ENCODE measurements around the gene GUCY2D.
"Not testable (repeated sequence)": the region's sequence is repeated elsewhere in the genome, so short reads cannot be mapped to it uniquely, and the experiment has no call there.

Gene GUCY2D

DNA sequence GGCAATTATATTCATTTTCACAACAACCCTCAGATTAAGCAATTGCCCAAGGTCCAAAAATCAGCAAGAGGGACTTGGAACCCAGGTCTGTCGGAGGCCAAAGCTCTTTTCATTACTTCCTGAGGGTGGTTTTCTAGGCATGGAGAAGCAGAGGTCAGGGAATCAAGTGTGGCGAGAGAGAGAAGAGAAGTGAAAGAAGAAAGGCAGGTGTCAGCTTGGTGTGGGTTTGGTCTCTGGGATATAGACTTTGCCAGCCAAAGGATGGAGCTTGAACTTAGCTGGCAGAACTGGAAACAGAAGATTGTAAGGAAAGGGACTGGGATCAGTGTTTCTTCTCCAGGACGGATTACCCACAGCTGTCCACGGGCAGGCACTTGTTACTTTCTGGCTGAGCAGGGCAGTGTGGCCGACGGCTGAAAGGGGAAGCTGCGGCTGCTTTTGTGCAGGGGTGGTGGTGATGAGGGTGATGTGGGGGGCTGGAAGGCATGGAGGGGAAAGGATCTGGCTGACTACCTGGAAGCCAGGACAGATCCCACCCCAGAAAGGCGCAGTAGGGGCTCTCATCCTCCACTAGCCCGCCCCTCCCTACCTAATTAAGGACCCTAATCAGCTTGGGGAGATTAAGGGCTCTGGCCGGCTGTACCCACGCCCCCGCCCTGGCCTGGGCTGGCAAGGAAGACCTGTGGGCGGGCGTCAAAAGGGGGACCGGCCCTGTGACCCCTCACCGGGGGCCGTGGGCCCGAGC lies at the start of gene GUCY2D:
TSS of gene GUCY2D (plus strand) at position 640 of the 745 bp plus-strand sequence. CDS start 433 bp downstream, outside the sequence.
- DNase-seq = peak; percentile 65
- TF ChIP-seq, protein P1, sequence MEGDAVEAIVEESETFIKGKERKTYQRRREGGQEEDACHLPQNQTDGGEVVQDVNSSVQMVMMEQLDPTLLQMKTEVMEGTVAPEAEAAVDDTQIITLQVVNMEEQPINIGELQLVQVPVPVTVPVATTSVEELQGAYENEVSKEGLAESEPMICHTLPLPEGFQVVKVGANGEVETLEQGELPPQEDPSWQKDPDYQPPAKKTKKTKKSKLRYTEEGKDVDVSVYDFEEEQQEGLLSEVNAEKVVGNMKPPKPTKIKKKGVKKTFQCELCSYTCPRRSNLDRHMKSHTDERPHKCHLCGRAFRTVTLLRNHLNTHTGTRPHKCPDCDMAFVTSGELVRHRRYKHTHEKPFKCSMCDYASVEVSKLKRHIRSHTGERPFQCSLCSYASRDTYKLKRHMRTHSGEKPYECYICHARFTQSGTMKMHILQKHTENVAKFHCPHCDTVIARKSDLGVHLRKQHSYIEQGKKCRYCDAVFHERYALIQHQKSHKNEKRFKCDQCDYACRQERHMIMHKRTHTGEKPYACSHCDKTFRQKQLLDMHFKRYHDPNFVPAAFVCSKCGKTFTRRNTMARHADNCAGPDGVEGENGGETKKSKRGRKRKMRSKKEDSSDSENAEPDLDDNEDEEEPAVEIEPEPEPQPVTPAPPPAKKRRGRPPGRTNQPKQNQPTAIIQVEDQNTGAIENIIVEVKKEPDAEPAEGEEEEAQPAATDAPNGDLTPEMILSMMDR (IDR thresholded peaks at IDR 0.05; ENCODE audit: low read depth, low read length) = no peak
- Histone ChIP-seq H3K27me3 (ENCODE audit: insufficient read depth, low read depth, severe bottlenecking) (no peaks in the 10 kb centered on the region), H3K9me3 (ENCODE audit: severe bottlenecking) (no peaks in the 10 kb centered on the region), H3K4me3 (ENCODE audit: low read depth, low read length) (peak within 1 kb of the TSS; percentile 59), H3K36me3 (peaks cover 3% of the 10 kb centered on the region; the same call in 1 of the 2 replicates), H3K27ac (peak within 1 kb of the TSS; percentile 62)

DNA sequence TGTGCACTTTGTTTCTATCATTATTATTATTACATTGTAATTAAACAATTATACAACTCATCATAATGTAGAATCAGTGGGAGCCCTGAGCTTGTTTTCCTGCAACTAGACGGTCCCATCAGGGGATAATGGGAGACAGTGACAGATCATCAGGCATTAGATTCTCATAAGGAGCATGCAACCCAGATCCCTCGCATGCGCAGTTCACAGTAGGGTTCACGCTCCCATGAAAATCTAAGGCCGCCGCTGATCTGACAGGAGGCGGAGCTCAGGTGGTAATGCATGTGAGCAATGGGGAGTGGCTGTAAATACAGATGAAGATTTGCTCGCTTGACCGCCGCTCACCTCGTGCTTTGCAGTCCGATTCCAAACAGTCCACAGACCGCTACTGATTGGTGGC lies 49.1 kb upstream of the GUCY2D start:
- not testable (repeated sequence) for H3K27ac ChIP-seq; H3K9me3 ChIP-seq (ENCODE audit: severe bottlenecking); H3K4me3 ChIP-seq (ENCODE audit: low read depth, low read length); H3K27me3 ChIP-seq (ENCODE audit: insufficient read depth, low read depth, severe bottlenecking); DNase-seq
- H3K36me3 ChIP-seq = peaks cover 19% of the 10 kb centered on the region

DNA sequence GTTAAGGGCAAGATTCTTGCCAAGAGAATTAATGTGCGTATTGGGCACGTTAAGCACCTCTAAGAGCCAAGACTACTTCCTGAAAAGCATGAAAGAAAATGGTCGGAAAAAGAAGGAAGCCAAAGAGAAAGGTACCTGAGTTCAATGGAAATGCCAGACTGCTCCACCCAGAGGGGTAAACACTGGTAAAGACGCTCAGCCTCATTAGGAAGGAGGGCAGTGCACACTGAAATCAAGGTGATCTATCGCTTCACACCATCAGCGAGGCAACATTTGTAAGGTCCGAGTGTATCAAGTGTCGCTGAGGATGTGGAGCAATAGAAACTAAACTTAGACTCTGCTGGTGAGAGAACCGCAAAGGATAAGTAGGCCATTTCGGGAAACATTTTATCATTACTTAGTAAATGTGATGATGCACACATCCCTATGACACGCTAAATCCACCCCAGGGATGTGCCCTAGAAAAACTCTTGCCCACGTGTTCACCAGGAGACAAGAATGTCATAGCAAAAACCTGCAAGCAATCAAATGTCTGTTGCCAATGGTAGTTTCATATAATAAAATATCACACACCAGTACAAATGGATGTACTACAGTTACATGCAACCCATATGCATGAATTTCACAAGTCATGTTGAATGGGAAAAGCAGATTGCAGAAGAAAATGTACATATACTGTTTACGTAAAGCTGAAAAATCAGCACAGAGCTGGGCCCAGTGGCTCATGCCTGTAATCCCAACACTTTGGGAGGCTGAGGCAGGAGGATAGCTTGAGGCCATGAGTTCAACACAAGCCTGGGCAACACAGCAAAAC lies 46.8 kb upstream of the GUCY2D start:
- Histone ChIP-seq H3K27me3 (ENCODE audit: insufficient read depth, low read depth, severe bottlenecking) (no peaks in the 10 kb centered on the region), H3K9me3 (ENCODE audit: severe bottlenecking) (no peaks in the 10 kb centered on the region), H3K27ac (no peak overlapping the region), H3K4me3 (ENCODE audit: low read depth, low read length) (no peak overlapping the region), H3K36me3 (0 out of 2 replicates have a peak, but pooled peaks cover under 1% of the 10 kb centered on the region)
- TF ChIP-seq, protein P1 (IDR thresholded peaks at IDR 0.05; ENCODE audit: low read depth, low read length) = no peak
- DNase-seq = no peak

DNA sequence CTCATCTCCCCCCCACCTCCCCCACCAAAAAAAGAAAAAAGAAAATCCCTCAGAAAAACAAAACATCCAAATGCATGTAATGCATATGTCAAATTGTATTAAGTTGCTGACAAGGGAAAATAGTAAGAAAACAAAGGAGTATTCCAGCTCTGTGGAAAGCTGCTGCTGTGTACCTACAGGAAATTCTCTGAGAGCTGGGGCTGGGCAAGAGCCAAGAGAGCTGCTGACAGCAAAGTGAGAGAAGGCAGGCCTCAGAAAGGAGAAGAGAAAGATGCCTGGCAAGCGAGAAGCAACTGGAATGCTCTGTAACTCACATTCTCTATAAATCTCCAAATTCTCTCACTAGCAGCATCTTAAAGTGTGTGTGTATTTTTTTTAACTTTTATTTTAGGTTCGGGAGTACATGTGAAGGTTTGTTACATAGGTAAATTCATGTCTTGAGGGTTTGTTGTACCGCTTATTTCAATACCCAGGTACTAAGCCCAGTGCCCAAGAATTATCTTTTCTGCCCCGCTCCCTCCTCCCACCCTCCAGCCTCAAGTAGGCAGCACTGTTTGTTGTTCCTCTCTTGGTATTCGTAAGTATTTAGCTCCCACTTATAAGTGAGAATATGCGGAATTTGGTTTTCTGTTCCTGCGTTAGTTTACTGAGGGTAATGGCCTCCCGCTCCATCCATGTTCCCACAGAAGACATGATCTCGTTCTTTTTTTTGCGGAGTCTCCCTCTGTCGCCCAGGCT lies 46.0 kb upstream of the GUCY2D start:
- Histone ChIP-seq H3K36me3 (no peaks in the 10 kb centered on the region), H3K27ac (no peak overlapping the region), H3K27me3 (ENCODE audit: insufficient read depth, low read depth, severe bottlenecking) (no peaks in the 10 kb centered on the region), H3K4me3 (ENCODE audit: low read depth, low read length) (no peak overlapping the region), H3K9me3 (ENCODE audit: severe bottlenecking) (no peaks in the 10 kb centered on the region)
- DNase-seq = no peak
- TF ChIP-seq, protein P1 (IDR thresholded peaks at IDR 0.05; ENCODE audit: low read depth, low read length) = no peak

DNA sequence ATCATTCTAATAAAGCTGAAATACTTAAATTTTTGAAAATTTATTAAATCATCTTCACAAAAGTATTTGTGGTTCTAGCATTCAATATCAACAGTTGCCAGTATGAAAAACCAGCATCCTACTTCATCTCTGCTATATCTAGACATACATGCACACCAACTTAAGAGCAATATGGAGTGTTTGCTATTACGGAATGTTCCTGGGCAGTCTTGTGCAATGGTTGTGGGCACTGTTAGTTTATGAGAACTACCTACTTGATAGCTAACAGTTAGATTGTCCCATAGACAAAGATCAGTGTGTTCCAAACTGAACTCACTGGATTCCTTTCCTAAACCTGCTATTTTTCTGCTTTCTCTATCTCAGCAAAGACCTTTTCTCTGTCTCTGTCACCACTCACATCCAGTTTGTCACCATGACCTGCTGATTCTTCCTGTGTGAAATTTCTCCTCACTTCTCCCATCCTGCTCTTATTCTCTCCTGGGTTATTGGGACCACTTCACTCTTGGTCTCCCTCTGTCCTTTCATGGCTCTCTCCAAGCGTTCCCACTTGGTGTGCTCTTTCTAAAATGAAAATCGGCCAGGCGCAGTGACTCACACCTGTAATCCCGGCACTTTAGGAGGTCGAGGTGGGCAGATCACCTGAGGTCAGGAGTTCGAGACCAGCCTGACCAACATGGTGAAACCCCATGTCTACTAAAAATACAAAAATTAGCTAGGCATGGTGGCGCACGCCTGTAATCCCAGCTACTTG lies 42.7 kb upstream of the GUCY2D start:
- Histone ChIP-seq H3K27ac (no peak overlapping the region), H3K36me3 (no peaks in the 10 kb centered on the region), H3K4me3 (ENCODE audit: low read depth, low read length) (no peak overlapping the region), H3K27me3 (ENCODE audit: insufficient read depth, low read depth, severe bottlenecking) (no peaks in the 10 kb centered on the region), H3K9me3 (ENCODE audit: severe bottlenecking) (no peaks in the 10 kb centered on the region)
- TF ChIP-seq, protein P1 (IDR thresholded peaks at IDR 0.05; ENCODE audit: low read depth, low read length) = no peak
- DNase-seq = no peak
